HG03520 (cell line): Measurements from ENCODE around the gene YWHAQ.

Source experiments
- ATAC-seq: cut with Tn5 transposase; IDR thresholded peaks from one replicate; pipeline ENCODE4 v1.9.1; 2021; ENCODE audit warnings: mild to moderate bottlenecking, moderate library complexity; ENCODE audit not compliant: unreplicated experiment

The YWHAQ gene

GRCh38 chr2:9655441-9656269 lies 24.9 kb upstream of the YWHAQ start:
- ATAC-seq: no peak

- no peak for ATAC-seq
Measured at GRCh38 chr2:9654452-9655100, 23.8 kb upstream of the YWHAQ start.

GRCh38 chr2:9653485-9654271 lies 22.9 kb upstream of the YWHAQ start:
- ATAC-seq: no peak

- no peak for ATAC-seq
Measured at GRCh38 chr2:9652898-9653479, 22.2 kb upstream of the YWHAQ start.

- no peak for ATAC-seq
Measured at GRCh38 chr2:9652267-9652666, 21.5 kb upstream of the YWHAQ start.

GRCh38 chr2:9650119-9650821 lies 19.5 kb upstream of the YWHAQ start:
- ATAC-seq: no peak

GRCh38 chr2:9649261-9649660 lies 18.5 kb upstream of the YWHAQ start:
- ATAC-seq: no peak

GRCh38 chr2:9648821-9649220 lies 18.0 kb upstream of the YWHAQ start:
- no peak for ATAC-seq

- ATAC-seq: no peak
Measured at GRCh38 chr2:9647884-9648283, 17.1 kb upstream of the YWHAQ start.

- ATAC-seq: no peak
Measured at GRCh38 chr2:9646196-9647030, 15.6 kb upstream of the YWHAQ start.

- no peak for ATAC-seq
Measured at GRCh38 chr2:9644603-9645002, 13.8 kb upstream of the YWHAQ start.

- ATAC-seq: no peak
Measured at GRCh38 chr2:9644021-9644420, 13.2 kb upstream of the YWHAQ start.

GRCh38 chr2:9641641-9642040 lies 10.8 kb upstream of the YWHAQ start:
- no peak for ATAC-seq

GRCh38 chr2:9640403-9641104 lies 9.8 kb upstream of the YWHAQ start:
- ATAC-seq: no peak

GRCh38 chr2:9639740-9640343 lies 9.0 kb upstream of the YWHAQ start:
- ATAC-seq: no peak

GRCh38 chr2:9639000-9639602 lies 8.3 kb upstream of the YWHAQ start:
- no peak for ATAC-seq

GRCh38 chr2:9638532-9638931 lies 7.7 kb upstream of the YWHAQ start:
- ATAC-seq: no peak

- no peak for ATAC-seq
Measured at GRCh38 chr2:9637330-9637729, 6.5 kb upstream of the YWHAQ start.
